GM12865 (cell line): Measurements from ENCODE around the gene FHL3.

Source experiments
- DNase-seq: peaks from one replicate; pipeline ENCODE4 v3.0.0; 2010; ENCODE audit warnings: low read depth
- H3K4me3 ChIP-seq: 2 replicates; pipeline ENCODE4 v1.5.1; 2011; ENCODE audit warnings: mild to moderate bottlenecking, low read depth, low read length, control low read depth
- CTCF ChIP-seq: IDR thresholded peaks from 2 replicates; pipeline ENCODE4 v1.5.1; 2011; ENCODE audit warnings: low read length, control low read depth, low read depth, inconsistent platforms; ENCODE audit not compliant: insufficient read depth; ENCODE audit errors: missing control alignments

Gene FHL3

GRCh38 chr1:38015978-38016725, 10.8 kb upstream of the FHL3 start:
- DNase-seq = no peak
- TF ChIP-seq CTCF = no peak
- H3K4me3 ChIP-seq = no peak overlapping the region

GRCh38 chr1:38014724-38015424, 9.6 kb upstream of the FHL3 start:
- H3K4me3 ChIP-seq = no peak overlapping the region

GRCh38 chr1:38014171-38014570, 8.9 kb upstream of the FHL3 start:
- no peak for TF ChIP-seq CTCF
- H3K4me3 ChIP-seq = no peak overlapping the region; the same call in 1 of the 2 replicates

More at GRCh38 chr1:38014724-38015424, 9.6 kb upstream of the FHL3 start:
- no peak for DNase-seq
- no peak for TF ChIP-seq CTCF

GRCh38 chr1:38013227-38013622, 7.9 kb upstream of the FHL3 start:
- no peak for DNase-seq
- no peak for TF ChIP-seq CTCF
- H3K4me3 ChIP-seq = peak overlapping the region; percentile 92

More at GRCh38 chr1:38014171-38014570, 8.9 kb upstream of the FHL3 start:
- DNase-seq = no peak

- H3K4me3 ChIP-seq = peak within 1 kb of the TSS; percentile 92
- TF ChIP-seq CTCF = no peak
- DNase-seq = peak; percentile 98
These were observed 7.3 kb upstream of the FHL3 start, which contains the start of gene UTP11 for GRCh38 chr1:38012363-38013226. Gene UTP11 (plus strand): TSS chr1:38012734. CDS start chr1:38012803, 69 bp downstream.

- no peak overlapping the region for H3K4me3 ChIP-seq
- no peak for TF ChIP-seq CTCF
These were observed 4.5 kb upstream of the FHL3 start for GRCh38 chr1:38009841-38010180.

More at GRCh38 chr1:38009841-38010180, 4.5 kb upstream of the FHL3 start:
- no peak for DNase-seq
